NB4 (cell line): Measurements from ENCODE around the gene NME5.

Experiments
- DNase-seq: peaks from one replicate; pipeline ENCODE4 v3.0.0; 2010; ENCODE audit warnings: low read depth
- H3K4me3 ChIP-seq: one replicate; pipeline ENCODE4 v1.5.1; 2011; ENCODE audit warnings: mild to moderate bottlenecking, low read depth, low read length, moderate library complexity
- CTCF ChIP-seq: IDR thresholded peaks from one replicate; pipeline ENCODE4 v1.5.1; 2012; ENCODE audit warnings: low read depth, low read length
- MAX ChIP-seq: IDR thresholded peaks from 2 replicates; pipeline ENCODE4 v1.6.1; 2011; ENCODE audit warnings: low read depth, low read length
- MYC ChIP-seq: IDR thresholded peaks from 2 replicates; pipeline ENCODE4 v1.6.1; 2011; ENCODE audit warnings: low read depth, low read length
- POLR2A ChIP-seq: IDR thresholded peaks from 2 replicates; pipeline ENCODE4 v1.6.1; 2011; ENCODE audit warnings: mild to moderate bottlenecking; ENCODE audit not compliant: insufficient read length; ENCODE audit errors: extremely low read depth

The NME5 gene

GRCh38 chr5:138138949-138139780 is at the start of gene NME5:
TSS of gene NME5 (minus strand) at chr5:138139428. CDS start at chr5:138138780, 648 bp downstream.
- peak; percentile 49 for DNase-seq
- peak within 1 kb of the TSS; percentile 44 for H3K4me3 ChIP-seq

GRCh38 chr5:138188626-138189025 is 49.4 kb upstream of the NME5 start:
- H3K4me3 ChIP-seq = no peak overlapping the region
- DNase-seq = no peak
- TF ChIP-seq POLR2A (no peak), MAX (no peak)

More at GRCh38 chr5:138138949-138139780, at the start of gene NME5:
- TF ChIP-seq MAX (no peak), POLR2A (no peak), MYC (no peak), CTCF (no peak)

- no peak overlapping the region for H3K4me3 ChIP-seq
- TF ChIP-seq MYC (no peak), MAX (no peak), CTCF (no peak), POLR2A (no peak)
- DNase-seq = peak; percentile 88
These were observed 46.8 kb upstream of the NME5 start for GRCh38 chr5:138186002-138186447.

GRCh38 chr5:138182808-138183207 is 43.6 kb upstream of the NME5 start:
- no peak for DNase-seq
- no peak overlapping the region for H3K4me3 ChIP-seq
- TF ChIP-seq CTCF (no peak), MAX (no peak), POLR2A (no peak), MYC (no peak)

- TF ChIP-seq MAX (no peak), MYC (no peak), POLR2A (no peak), CTCF (no peak)
- DNase-seq = no peak
- no peak overlapping the region for H3K4me3 ChIP-seq
These were observed 41.6 kb upstream of the NME5 start for GRCh38 chr5:138180841-138181240.

- DNase-seq = peak; percentile 90
- H3K4me3 ChIP-seq = peak overlapping the region; percentile 100
- TF ChIP-seq MYC (peak; percentile 43; the same call in 1 of the 2 replicates), MAX (0 out of 2 replicates have a peak, but pooled peaks have one; percentile 14), POLR2A (no peak), CTCF (peak; percentile 46)
These were observed 41.1 kb upstream of the NME5 start for GRCh38 chr5:138180183-138180782.
